C4-2B (cell line): ENCODE measurements around the gene MAP7D3.

Source experiments
- CTCF ChIP-seq: fragments of 450-650 bp; conservative IDR thresholded peaks from 2 replicates; pipeline ENCODE4 v1.5.1; 2017; ENCODE audit warnings: mild to moderate bottlenecking
- ZFX ChIP-seq: fragments of 450-650 bp; IDR thresholded peaks from 2 replicates; pipeline ENCODE4 v1.6.1; 2017

GRCh38 chrX:136183917-136184316 is 67.3 kb downstream of the MAP7D3 start:
- TF ChIP-seq CTCF = no peak
- TF ChIP-seq ZFX = no peak
